HG03575 (cell line): ENCODE results near the gene BIRC7.

Experiments used
- ATAC-seq: cut with Tn5 transposase; IDR thresholded peaks from one replicate; pipeline ENCODE4 v1.9.1; 2021; ENCODE audit not compliant: unreplicated experiment, insufficient number of reproducible peaks, low FRiP score; ENCODE audit errors: extremely low read depth

BIRC7 gene

GRCh38 chr20:63286781-63287696 lies 51.3 kb downstream of the BIRC7 start:
- no peak for ATAC-seq

GRCh38 chr20:63287697-63288580 lies 52.2 kb downstream of the BIRC7 start:
- no peak for ATAC-seq

GRCh38 chr20:63288581-63289251 lies 53.0 kb downstream of the BIRC7 start:
- ATAC-seq, result no peak

GRCh38 chr20:63289311-63290135 lies 53.8 kb downstream of the BIRC7 start:
- ATAC-seq, result no peak
